B cell (primary cell): Measurements from ENCODE around the gene AOPEP. TPM values are rescaled to one million over a fixed set of nuclear protein-coding genes. Genes with fewer than 3 reads are reported as not detected.
"Not testable (repeated sequence)": the region's sequence is repeated elsewhere in the genome, so short reads cannot be mapped to it uniquely, and the experiment has no call there.

Experiments used
- ATAC-seq: fragments of 200-7000 bp; cut with Tn5 transposase; one replicate; pipeline ENCODE4 v1.10.0; 2021; ENCODE audit warnings: low read depth, mild to moderate bottlenecking, moderate number of reproducible peaks, moderate library complexity
- CTCF ChIA-PET: fragments of 350-600 bp; sonication (Branson Sonifier 250); formaldehyde crosslinking; loops from one replicate; lab custom pipeline; 2021; ENCODE audit warnings: antibody characterized with exemption, inconsistent platforms; lab: Charles Lee
- POLR2A ChIA-PET: fragments of 350-600 bp; sonication (Branson Sonifier 250); formaldehyde crosslinking; loops from one replicate; lab custom pipeline; 2021; ENCODE audit warnings: antibody characterized with exemption; lab: Charles Lee
- DNase-seq: peaks from one replicate; pipeline ENCODE4 v3.0.0; 2013
- H2AFZ ChIP-seq: 2 replicates; pipeline ENCODE4 v1.6.1; 2012; ENCODE audit warnings: mild to moderate bottlenecking, low read depth, low read length; ENCODE audit not compliant: insufficient read depth, poor library complexity, severe bottlenecking
- H3K27ac ChIP-seq, 2 donors: 1 replicate in 1 of 2; 2 replicates in 1 of 2; pipeline ENCODE4 v1.5.1; 2012 to 2013; ENCODE audit warnings: low read length in 2 of 2, mild to moderate bottlenecking in 2 of 2, moderate library complexity in 1 of 2
- H3K27me3 ChIP-seq, 4 experiments: fragments of 200-600 bp in 1 of 4; sonication (generic) in 1 of 4; replicated peaks in 1 of 4; 1 replicate in 2 of 4; 2 replicates in 2 of 4; pipeline versions ENCODE4 v1.6.1 to v1.7.0; 2013 to 2016; ENCODE audit warnings: low read length in 3 of 4, mild to moderate bottlenecking in 2 of 4, mixed read lengths in 1 of 4, moderate library complexity in 1 of 4; ENCODE audit not compliant: insufficient read depth in 4 of 4, control insufficient read depth in 3 of 4; ENCODE audit errors: control extremely low read depth in 1 of 4
- H3K36me3 ChIP-seq, 2 experiments: replicated peaks in 1 of 2; 1 replicate in 1 of 2; 2 replicates in 1 of 2; pipeline versions ENCODE4 v1.6.1 to v1.7.1; 2013; ENCODE audit warnings: low read length in 1 of 2; ENCODE audit not compliant: insufficient read depth in 2 of 2, control insufficient read depth in 1 of 2; ENCODE audit errors: control extremely low read depth in 1 of 2, extremely low read depth in 1 of 2
- H3K4me1 ChIP-seq, 2 donors: fragments of 200-600 bp in 1 of 2; sonication (generic) in 1 of 2; 1 replicate in 1 of 2; 2 replicates in 1 of 2; pipeline versions ENCODE4 v1.5.1 to v1.6.1; 2013 to 2017; ENCODE audit warnings: low read length in 2 of 2; ENCODE audit not compliant: control insufficient read depth in 2 of 2, insufficient read depth in 2 of 2
- H3K4me2 ChIP-seq: replicated peaks from 2 replicates; pipeline ENCODE3; 2012; ENCODE audit warnings: mild to moderate bottlenecking, low read depth, low read length; ENCODE audit not compliant: poor library complexity, severe bottlenecking
- H3K4me3 ChIP-seq, 5 experiments: fragments of 200-600 bp in 1 of 5; sonication (generic) in 1 of 5; 1 replicate in 3 of 5; 2 replicates in 2 of 5; pipeline versions ENCODE4 v1.5.1 to v1.7.0; 2011 to 2016; ENCODE audit warnings: low read length in 4 of 5, mild to moderate bottlenecking in 4 of 5, low read depth in 2 of 5, control low read depth in 1 of 5, moderate library complexity in 1 of 5; ENCODE audit not compliant: insufficient read depth in 1 of 5; ENCODE audit errors: control extremely low read depth in 1 of 5, extremely low read depth in 1 of 5
- H3K79me2 ChIP-seq: fragments of 200-600 bp; sonication (generic); one replicate; pipeline ENCODE4 v1.6.0; 2016; ENCODE audit warnings: low read length; ENCODE audit not compliant: control insufficient read depth, insufficient read depth
- H3K9ac ChIP-seq: fragments of 200-600 bp; sonication (generic); 2 replicates; pipeline ENCODE4 v1.6.1; 2017; ENCODE audit warnings: mild to moderate bottlenecking, low read length, moderate library complexity
- H3K9me3 ChIP-seq, 3 donors: one replicate each; pipeline versions ENCODE4 v1.6.1 to v1.7.1; 2013; ENCODE audit warnings: low read length in 2 of 3; ENCODE audit not compliant: control insufficient read depth in 2 of 3, insufficient read depth in 1 of 3; ENCODE audit errors: control extremely low read depth in 1 of 3
- H4K20me1 ChIP-seq: 2 replicates; pipeline ENCODE4 v1.6.0; 2012; ENCODE audit warnings: mild to moderate bottlenecking, low read length; ENCODE audit not compliant: insufficient read depth, control insufficient read depth, poor library complexity, severe bottlenecking
- H3K27ac Mint-ChIP-seq: one replicate; pipeline ENCODE4 v1.8.0; 2021; ENCODE audit warnings: mixed read lengths
- H3K27me3 Mint-ChIP-seq: one replicate; pipeline ENCODE4 v1.8.0; 2021; ENCODE audit warnings: mixed read lengths
- H3K4me1 Mint-ChIP-seq: one replicate; pipeline ENCODE4 v1.8.0; 2021; ENCODE audit warnings: mixed read lengths
- H3K4me3 Mint-ChIP-seq: one replicate; pipeline ENCODE4 v1.8.0; 2021; ENCODE audit warnings: mixed read lengths
- H3K9me3 Mint-ChIP-seq: one replicate; pipeline ENCODE4 v1.8.0; 2022; ENCODE audit warnings: mixed read lengths; ENCODE audit not compliant: insufficient read depth
- CTCF ChIP-seq: fragments of 200-600 bp; IDR thresholded peaks from one replicate; pipeline ENCODE4 v1.8.0; 2022; ENCODE audit warnings: antibody characterized with exemption, mild to moderate bottlenecking
- EZH2 ChIP-seq: IDR thresholded peaks from 2 replicates; pipeline ENCODE4 v1.6.1; 2012; ENCODE audit warnings: borderline replicate concordance, low read depth, mild to moderate bottlenecking, moderate library complexity, low read length; ENCODE audit not compliant: insufficient read depth, poor library complexity, severe bottlenecking
- WGBS: methylation state at CpG from one replicate; pipeline ENCODE4 v1.1.5; 2013; ENCODE audit warnings: missing lambda C conversion rate; ENCODE audit not compliant: insufficient coverage; 5-methylcytosine and 5-hydroxymethylcytosine counted together
- intact Hi-C: fragments of 100-400 bp; cut with micrococcal nuclease; formaldehyde crosslinking; loops from one replicate; pipeline ENCODE4 v1.10.0; 2022
- polyA plus RNA-seq: library from polyadenylated mRNA; depleted of rRNA; stranded (reverse); fragments of >200 nt; gene quantifications from 2 replicates; pipeline ENCODE4 v1.2.3, GENCODE V29; 2012
- total RNA-seq, 2 donors: library from RNA; stranded (reverse); fragments of 120-200 nt in 1 of 2; gene quantifications; 1 replicate in 1 of 2; 2 replicates in 1 of 2; pipeline versions ENCODE4 v1.2.3 to v1.2.4, GENCODE V29; 2013 to 2022

The AOPEP gene
- total and polyA plus RNA-seq, 2 donors (not counting 1 experiment from before 2014, with no cell fraction given), result 5.1 to 35.8 TPM

GRCh38 chr9:94829380-94830070 is 103.0 kb downstream of the AOPEP start:
- no peak overlapping the region for H3K4me2 ChIP-seq
- H3K9ac ChIP-seq, result no peak overlapping the region
- POLR2A ChIA-PET, result no interaction called here
- no peaks in the 10 kb centered on the region for H3K79me2 ChIP-seq
- WGBS, result 100% methylated on average over 3 of the region's 4 CpGs
- Mint-ChIP-seq H3K27me3 (no peaks in the 10 kb centered on the region), H3K4me1 (no peaks in the 10 kb centered on the region), H3K27ac (no peak overlapping the region), H3K4me3 (no peak overlapping the region), H3K9me3 (peaks cover 5% of the 10 kb centered on the region)
- no peaks in the 10 kb centered on the region for H3K27me3 ChIP-seq
- H3K4me1 ChIP-seq, result no peaks in the 10 kb centered on the region
- ATAC-seq, result no peak
- DNase-seq, result no peak
- intact Hi-C loops, result no loop called here
- H3K4me3 ChIP-seq, result no peak overlapping the region
- no peak overlapping the region for H2AFZ ChIP-seq
- H3K9me3 ChIP-seq, result no peaks in the 10 kb centered on the region
- no peaks in the 10 kb centered on the region for H4K20me1 ChIP-seq
- CTCF ChIA-PET, result no interaction called here
- no peaks in the 10 kb centered on the region for H3K36me3 ChIP-seq
- no peak overlapping the region for H3K27ac ChIP-seq
- TF ChIP-seq EZH2, result no peak
- TF ChIP-seq CTCF, result no peak

- intact Hi-C loops, H3K79me2 ChIP-seq, H3K9me3 ChIP-seq, ATAC-seq, H3K36me3 ChIP-seq, H4K20me1 ChIP-seq, DNase-seq, H3K4me1 Mint-ChIP-seq, H3K9me3 Mint-ChIP-seq, H3K9ac ChIP-seq, H3K4me2 ChIP-seq, H3K4me3 Mint-ChIP-seq, H3K27ac Mint-ChIP-seq, H2AFZ ChIP-seq, CTCF ChIA-PET, H3K4me3 ChIP-seq, H3K4me1 ChIP-seq, H3K27me3 ChIP-seq, H3K27ac ChIP-seq, H3K27me3 Mint-ChIP-seq: not testable (repeated sequence)
- WGBS, result no CpG with 5 or more reads among the region's 3 CpGs
- POLR2A ChIA-PET, result interaction anchor here (0.6 kb wide), 1 partner anchor 31 kb away, joined by 3 read pairs; no protein-coding TSS in a partner anchor
Observed at GRCh38 chr9:94830071-94830604, 103.6 kb downstream of the AOPEP start.
